Pancreas (tissue), 10 donors: Measurements from ENCODE around the gene FBXO47. TPM values are rescaled to one million over a fixed set of nuclear protein-coding genes. Genes with fewer than 3 reads are reported as not detected.
A peak's percentile ranks its signal among the peaks of the same experiment; 100 is the strongest.

Source experiments
- ATAC-seq, 4 donors: fragments of 200-7000 bp; cut with Tn5 transposase; one replicate each; pipeline versions ENCODE4 v1.8.0 to v1.9.1; 2020; ENCODE audit warnings: mild to moderate bottlenecking in 4 of 4, moderate library complexity in 4 of 4
- DNase-seq, 6 donors: peaks; one replicate each; pipeline ENCODE4 v3.0.0-alpha.2; 2020
- FAIRE-seq: peaks from 2 replicates; lab custom pipeline; 2012; peaks lifted over from hg19 to GRCh38; lab: Jason Lieb, UNC
- H3K27ac ChIP-seq, 4 donors: fragments of 200-600 bp; sonication (generic); 1 replicate in 3 of 4; 2 replicates in 1 of 4; pipeline versions ENCODE4 v1.5.0 to v1.8.0; 2020
- H3K27me3 ChIP-seq, 4 donors: fragments of 200-600 bp; one replicate each; pipeline ENCODE4 v1.8.0; 2021
- H3K36me3 ChIP-seq, 3 donors: fragments of 200-600 bp; sonication (generic) in 1 of 3; one replicate each; pipeline versions ENCODE4 v1.5.0 to v1.8.0; 2020 to 2021
- H3K4me1 ChIP-seq, 3 donors: fragments of 200-600 bp; one replicate each; pipeline ENCODE4 v1.8.0; 2021
- H3K4me3 ChIP-seq, 4 donors: fragments of 200-600 bp; sonication (generic) in 2 of 4; one replicate each; pipeline versions ENCODE4 v1.5.0 to v1.8.0; 2020 to 2021
- H3K9me3 ChIP-seq, 4 donors: fragments of 200-600 bp; one replicate each; pipeline ENCODE4 v1.8.0; 2021
- WGBS, 2 donors: extraction: QIAGEN DNeasy Blood & Tissue Kit; methylation state at CpG; one replicate each; pipeline ENCODE4 v1.1.7; 2013; 5-methylcytosine and 5-hydroxymethylcytosine counted together
- intact Hi-C, 3 donors: fragments of 100-400 bp; cut with DNase I; formaldehyde crosslinking; loops; one replicate each; pipeline versions ENCODE4 v1.11.1 to v1.14.2; 2022
- polyA plus RNA-seq, 2 donors: library from polyadenylated mRNA; stranded (reverse); fragments of 200-250 nt; gene quantifications; one replicate each; pipeline ENCODE4 v1.2.3, GENCODE V29; 2013
- total RNA-seq, 6 donors: library from RNA; stranded (reverse); fragmentation: NEBNext Ultra II Directional in 4 of 6; extraction: Animal tissue kit (Norgen Biotek cat#: 25700) in 4 of 6; gene quantifications; one replicate each; pipeline versions ENCODE4 v1.2.1 to v1.2.4, GENCODE V29; 2021 to 2023
- TF ChIP-seq, protein P1 (sequence below), 4 donors: fragments of 200-600 bp; sonication (generic) in 3 of 4; IDR thresholded peaks; one replicate each; pipeline versions ENCODE4 v1.5.0 to v1.8.0; 2021; ENCODE audit warnings: antibody characterized with exemption in 4 of 4
- donor health status: healthy with polysubstance abuse.
- donor health status: DM: no; HTN: no; CAD: no; lungs with moderate emphysema.
- donor health status: DM: no; HTN: no; CAD: no.
- donor health status: control.
- donor health status: control.
- donor health status: Bipolar disorder and iron deficiency.
- donor health status: DM: yes; HTN: yes; CAD: no.
- donor health status: DM: no; HTN: no; CAD: no.
- donor health status: DM: no; HTN: no; CAD: no.
- donor health status: DM: yes; HTN: yes; CAD: no.

The FBXO47 gene
- total and polyA plus RNA-seq, 8 donors: 0.06 TPM; not detected in 7

DNA sequence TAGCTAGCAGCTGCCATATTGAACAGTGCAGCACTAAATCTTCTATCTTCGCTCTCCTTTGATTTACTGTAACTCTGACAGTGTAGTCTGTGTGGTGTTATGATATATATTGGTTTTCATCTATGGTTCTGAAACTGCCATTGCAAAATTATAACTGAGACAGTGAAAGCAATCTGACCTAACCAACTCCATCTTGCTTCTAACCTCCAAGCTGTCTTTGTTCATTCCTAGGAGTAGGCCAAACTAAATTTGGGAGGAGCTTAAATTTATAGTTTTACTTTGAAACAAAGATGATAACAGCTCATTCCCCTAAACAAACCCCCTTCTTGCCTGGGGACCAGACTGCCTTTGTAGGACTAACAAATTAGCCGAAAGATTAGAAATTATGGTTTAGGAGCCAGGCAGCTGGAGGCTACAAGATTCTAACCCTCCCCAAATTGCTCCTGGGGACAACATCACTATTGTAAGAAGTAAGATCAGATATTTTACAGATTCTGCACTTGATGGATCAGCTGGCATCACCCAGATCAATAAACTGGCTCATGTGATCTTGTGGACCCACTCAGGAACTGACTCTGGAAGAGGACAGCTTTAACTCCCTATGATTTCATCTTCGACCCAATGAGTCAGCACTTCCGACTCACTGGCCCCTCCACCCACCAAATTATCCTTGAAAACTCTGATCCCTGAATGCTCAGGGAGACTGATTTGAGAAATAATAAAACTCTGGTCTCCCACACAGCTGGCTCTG is 47.0 kb upstream of the FBXO47 start:
- H3K27ac ChIP-seq: no peak overlapping the region
- H3K4me3 ChIP-seq: no peak overlapping the region
- H3K9me3 ChIP-seq: no peaks in the 10 kb centered on the region
- TF ChIP-seq, protein P1, sequence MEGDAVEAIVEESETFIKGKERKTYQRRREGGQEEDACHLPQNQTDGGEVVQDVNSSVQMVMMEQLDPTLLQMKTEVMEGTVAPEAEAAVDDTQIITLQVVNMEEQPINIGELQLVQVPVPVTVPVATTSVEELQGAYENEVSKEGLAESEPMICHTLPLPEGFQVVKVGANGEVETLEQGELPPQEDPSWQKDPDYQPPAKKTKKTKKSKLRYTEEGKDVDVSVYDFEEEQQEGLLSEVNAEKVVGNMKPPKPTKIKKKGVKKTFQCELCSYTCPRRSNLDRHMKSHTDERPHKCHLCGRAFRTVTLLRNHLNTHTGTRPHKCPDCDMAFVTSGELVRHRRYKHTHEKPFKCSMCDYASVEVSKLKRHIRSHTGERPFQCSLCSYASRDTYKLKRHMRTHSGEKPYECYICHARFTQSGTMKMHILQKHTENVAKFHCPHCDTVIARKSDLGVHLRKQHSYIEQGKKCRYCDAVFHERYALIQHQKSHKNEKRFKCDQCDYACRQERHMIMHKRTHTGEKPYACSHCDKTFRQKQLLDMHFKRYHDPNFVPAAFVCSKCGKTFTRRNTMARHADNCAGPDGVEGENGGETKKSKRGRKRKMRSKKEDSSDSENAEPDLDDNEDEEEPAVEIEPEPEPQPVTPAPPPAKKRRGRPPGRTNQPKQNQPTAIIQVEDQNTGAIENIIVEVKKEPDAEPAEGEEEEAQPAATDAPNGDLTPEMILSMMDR (IDR thresholded peaks at IDR 0.05): no peak
- ATAC-seq: no peak
- no peaks in the 10 kb centered on the region for H3K27me3 ChIP-seq
- 71 to 75% methylated on average over 4 of the region's 4 CpGs for WGBS, 2 donors
- intact Hi-C loops: no loop called here
- FAIRE-seq: no peak
- H3K4me1 ChIP-seq: no peaks in the 10 kb centered on the region
- H3K36me3 ChIP-seq: no peaks in the 10 kb centered on the region
- no peak for DNase-seq

- Histone ChIP-seq H3K27me3 (no peaks in the 10 kb centered on the region), H3K4me1 (no peaks in the 10 kb centered on the region), H3K36me3 (no peaks in the 10 kb centered on the region), H3K27ac (no peak overlapping the region), H3K4me3 (no peak overlapping the region), H3K9me3 (no peaks in the 10 kb centered on the region)
- WGBS, 2 donors: 79 to 80% methylated on average over 7 of the region's 7 CpGs
- DNase-seq (no peak), FAIRE-seq (no peak), ATAC-seq (no peak)
- TF ChIP-seq, protein P1 (IDR thresholded peaks at IDR 0.05): no peak
- intact Hi-C loops: no loop called here
These were observed 45.5 kb upstream of the FBXO47 start for GRCh38 chr17:39012725-39013124.

GRCh38 chr17:39011907-39012468 is 44.8 kb upstream of the FBXO47 start:
- FAIRE-seq: no peak

GRCh38 chr17:39009581-39010001 is 42.4 kb upstream of the FBXO47 start:
- no peaks in the 10 kb centered on the region for H3K4me1 ChIP-seq
- intact Hi-C loops: loop anchor here in 1 of 3 donors (10.0 kb wide), 1 partner anchor 65 kb away; no protein-coding TSS in a partner anchor
- DNase-seq (no peak), ATAC-seq (no peak), FAIRE-seq (no peak)
- H3K27ac ChIP-seq: no peak overlapping the region
- H3K27me3 ChIP-seq: no peaks in the 10 kb centered on the region
- H3K4me3 ChIP-seq: no peak overlapping the region
- H3K9me3 ChIP-seq: no peaks in the 10 kb centered on the region
- TF ChIP-seq, protein P1 (IDR thresholded peaks at IDR 0.05): no peak
- 66 to 67% methylated on average over 3 of the region's 3 CpGs for WGBS, 2 donors
- no peaks in the 10 kb centered on the region for H3K36me3 ChIP-seq

More at GRCh38 chr17:39011907-39012468, 44.8 kb upstream of the FBXO47 start:
- TF ChIP-seq, protein P1 (IDR thresholded peaks at IDR 0.05): no peak
- no peaks in the 10 kb centered on the region for H3K36me3 ChIP-seq
- H3K4me1 ChIP-seq: no peaks in the 10 kb centered on the region
- ATAC-seq (peak; percentile 29 to 58 (median 49)), DNase-seq (peak in 1 of 6 donors; percentile 58)
- no peak overlapping the region for H3K4me3 ChIP-seq
- no peaks in the 10 kb centered on the region for H3K9me3 ChIP-seq
- intact Hi-C loops: no loop called here
- WGBS, 2 donors: 40% methylated on average over 14 of the region's 14 CpGs
- H3K27ac ChIP-seq: no peak overlapping the region
- H3K27me3 ChIP-seq: no peaks in the 10 kb centered on the region

DNA sequence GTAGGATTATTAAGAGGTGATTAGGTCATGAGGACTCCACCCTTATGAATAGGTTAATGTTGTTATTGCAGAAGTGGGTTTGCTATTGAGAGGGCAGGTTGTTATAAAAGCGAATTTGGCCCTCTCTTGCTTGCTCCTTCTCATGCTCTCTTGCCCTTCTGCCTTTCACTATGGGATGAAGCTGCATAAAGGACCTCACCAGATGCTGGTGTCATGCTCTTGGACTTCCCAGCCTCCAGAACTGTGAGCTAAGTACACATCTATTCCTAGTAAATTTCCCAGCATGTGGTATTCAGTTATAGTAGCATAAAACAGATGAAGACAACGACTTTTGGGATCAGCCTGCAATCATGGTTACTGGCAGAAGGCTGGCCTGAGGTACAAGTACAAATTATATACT is 41.4 kb upstream of the FBXO47 start:
- FAIRE-seq (no peak), DNase-seq (no peak), ATAC-seq (no peak)
- Histone ChIP-seq H3K4me1 (no peaks in the 10 kb centered on the region), H3K27me3 (no peaks in the 10 kb centered on the region), H3K9me3 (no peaks in the 10 kb centered on the region), H3K27ac (no peak overlapping the region), H3K36me3 (no peaks in the 10 kb centered on the region), H3K4me3 (no peak overlapping the region)
- WGBS, 2 donors: 48 to 56% methylated on average over 2 of the region's 2 CpGs
- intact Hi-C loops: loop anchor here in 1 of 3 donors (10.0 kb wide), 1 partner anchor 66 kb away; no protein-coding TSS in a partner anchor
- TF ChIP-seq, protein P1 (IDR thresholded peaks at IDR 0.05): no peak
